ENCODE measurements around the gene DOCK1. TPM values are rescaled to one million over a fixed set of nuclear protein-coding genes. Genes with fewer than 3 reads are reported as not detected.
A peak's percentile ranks its signal among the peaks of the same experiment; 100 is the strongest.

DOCK1 gene
- total and polyA plus RNA-seq, 2 donors, result 33.3 to 132 TPM

- Histone ChIP-seq H3K36me3 (ENCODE audit: insufficient read depth) (peaks cover 5% of the 10 kb centered on the region), H3K27ac (ENCODE audit: low read depth) (no peak overlapping the region), H3K4me1 (ENCODE audit: insufficient read depth) (no peaks in the 10 kb centered on the region), H3K4me3 (ENCODE audit: low read depth, low read length) (no peak overlapping the region)
- WGBS, result 95% methylated on average over 12 of the region's 12 CpGs
- no peak for DNase-seq (ENCODE audit: extremely low spot score)
Observed at GRCh38 chr10:127000598-127000997, 95.4 kb downstream of the DOCK1 start.

DNA sequence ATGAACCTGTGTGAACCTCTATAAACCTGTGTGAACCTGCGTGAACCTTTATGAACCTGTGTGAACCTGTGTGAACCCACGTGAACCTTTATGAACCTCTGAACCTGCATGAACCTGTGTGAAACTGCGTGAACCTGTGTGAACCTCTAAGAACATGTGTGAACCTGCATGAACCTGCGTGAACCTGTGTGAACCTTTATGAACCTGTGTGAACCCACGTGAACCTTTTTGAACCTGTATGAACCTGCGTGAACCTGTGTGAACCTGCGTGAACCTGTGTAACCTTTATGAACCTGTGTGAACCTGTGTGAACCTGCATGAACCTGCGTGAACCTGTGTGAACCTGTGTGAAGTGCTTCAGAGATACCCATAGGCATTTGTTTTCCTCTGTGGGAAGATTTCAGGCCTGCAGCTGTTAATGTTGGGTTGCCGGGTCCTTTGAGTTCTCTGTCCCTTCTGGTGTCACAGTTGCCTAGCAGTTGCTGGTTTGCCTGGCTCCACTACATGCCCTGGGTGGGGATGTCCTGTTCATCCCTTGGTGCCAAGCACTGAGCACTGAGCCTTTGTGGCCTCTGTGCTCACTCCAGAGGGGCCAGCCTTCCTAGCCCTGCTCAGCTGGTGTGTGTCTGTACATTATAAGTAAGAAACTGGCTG is 97.9 kb downstream of the DOCK1 start:
- Histone ChIP-seq H3K4me1 (ENCODE audit: insufficient read depth) (no peaks in the 10 kb centered on the region), H3K36me3 (ENCODE audit: insufficient read depth) (peaks cover 1% of the 10 kb centered on the region), H3K27ac (ENCODE audit: low read depth) (no peak overlapping the region), H3K4me3 (ENCODE audit: low read depth, low read length) (no peak overlapping the region)
- no peak for DNase-seq (ENCODE audit: extremely low spot score)
- WGBS, result 92% methylated on average over 9 of the region's 9 CpGs

DNA sequence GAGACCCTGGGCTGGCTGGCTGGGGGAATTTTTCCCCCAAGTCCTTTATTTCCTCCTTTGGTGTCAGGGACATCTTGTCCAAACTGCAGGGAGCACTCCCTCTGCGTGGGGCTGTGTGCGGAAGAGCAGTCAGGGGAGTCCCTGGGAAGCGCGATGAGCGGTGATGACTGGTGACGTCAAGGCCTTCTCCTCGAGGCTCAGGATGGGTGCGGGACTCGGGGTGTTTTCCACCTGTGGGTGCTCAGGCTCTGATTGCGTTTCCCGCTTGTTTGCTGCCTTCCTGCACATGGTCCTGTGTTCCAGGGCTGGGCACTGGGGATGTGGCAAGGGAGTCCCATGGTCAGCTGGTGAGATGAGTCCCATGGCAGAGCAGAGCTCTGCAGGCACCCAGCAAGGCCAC is 101.2 kb downstream of the DOCK1 start:
- H3K36me3 ChIP-seq (ENCODE audit: insufficient read depth), result no peaks in the 10 kb centered on the region
- no peak overlapping the region for H3K4me3 ChIP-seq (ENCODE audit: low read depth, low read length)
- no peaks in the 10 kb centered on the region for H3K4me1 ChIP-seq (ENCODE audit: insufficient read depth)
- H3K27ac ChIP-seq (ENCODE audit: low read depth), result no peak overlapping the region
- no peak for DNase-seq (ENCODE audit: extremely low spot score)
- 97% methylated on average over 11 of the region's 11 CpGs for WGBS

GRCh38 chr10:127009366-127009765 is 104.1 kb downstream of the DOCK1 start:
- H3K36me3 ChIP-seq (ENCODE audit: insufficient read depth), result no peaks in the 10 kb centered on the region
- no peak overlapping the region for H3K27ac ChIP-seq (ENCODE audit: low read depth)
- DNase-seq (ENCODE audit: extremely low spot score), result no peak
- no peaks in the 10 kb centered on the region for H3K4me1 ChIP-seq (ENCODE audit: insufficient read depth)
- H3K4me3 ChIP-seq (ENCODE audit: low read depth, low read length), result no peak overlapping the region
- WGBS, result 77% methylated on average over 8 of the region's 8 CpGs

DNA sequence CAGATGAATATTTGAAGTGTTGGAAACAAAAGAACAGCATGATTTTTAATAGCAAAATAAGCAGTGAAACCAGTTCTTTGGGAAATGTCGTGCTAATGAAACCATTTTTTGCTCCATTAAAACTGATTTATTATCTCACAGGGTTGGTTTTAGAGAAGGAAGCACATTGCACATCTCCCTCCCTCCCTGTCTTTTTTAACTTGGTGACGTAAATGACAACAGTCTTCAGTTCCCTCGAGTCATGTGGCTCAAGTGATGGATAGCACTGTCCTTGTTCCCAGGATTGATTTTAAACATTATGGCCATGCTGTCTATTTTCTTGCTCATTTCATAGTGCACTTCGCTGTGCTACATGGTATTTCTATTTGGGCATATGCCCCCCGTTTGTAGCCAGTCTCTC is 105.9 kb downstream of the DOCK1 start:
- no peaks in the 10 kb centered on the region for H3K36me3 ChIP-seq (ENCODE audit: insufficient read depth)
- no peaks in the 10 kb centered on the region for H3K4me1 ChIP-seq (ENCODE audit: insufficient read depth)
- 72% methylated on average over 5 of the region's 5 CpGs for WGBS
- DNase-seq (ENCODE audit: extremely low spot score), result no peak
- H3K4me3 ChIP-seq (ENCODE audit: low read depth, low read length), result no peak overlapping the region
- H3K27ac ChIP-seq (ENCODE audit: low read depth), result no peak overlapping the region

GRCh38 chr10:127012071-127012768 is 107.0 kb downstream of the DOCK1 start:
- H3K4me1 ChIP-seq (ENCODE audit: insufficient read depth), result no peaks in the 10 kb centered on the region
- WGBS, result 84% methylated on average over 24 of the region's 24 CpGs
- no peak for DNase-seq (ENCODE audit: extremely low spot score)
- no peak overlapping the region for H3K27ac ChIP-seq (ENCODE audit: low read depth)
- H3K36me3 ChIP-seq (ENCODE audit: insufficient read depth), result no peaks in the 10 kb centered on the region
- no peak overlapping the region for H3K4me3 ChIP-seq (ENCODE audit: low read depth, low read length)

- WGBS, result 55% methylated on average over 10 of the region's 10 CpGs
- no peak overlapping the region for H3K4me3 ChIP-seq (ENCODE audit: low read depth, low read length)
- peak; percentile 26 for DNase-seq (ENCODE audit: extremely low spot score)
- H3K4me1 ChIP-seq (ENCODE audit: insufficient read depth), result no peaks in the 10 kb centered on the region
- H3K27ac ChIP-seq (ENCODE audit: low read depth), result no peak overlapping the region
- no peaks in the 10 kb centered on the region for H3K36me3 ChIP-seq (ENCODE audit: insufficient read depth)
Observed at GRCh38 chr10:127012769-127013152, 107.5 kb downstream of the DOCK1 start.

GRCh38 chr10:127013211-127013656 is 108.0 kb downstream of the DOCK1 start:
- 47% methylated on average over 9 of the region's 9 CpGs for WGBS
- no peaks in the 10 kb centered on the region for H3K36me3 ChIP-seq (ENCODE audit: insufficient read depth)

GRCh38 chr10:127013691-127014473 is 108.7 kb downstream of the DOCK1 start:
- WGBS, result 91% methylated on average over 9 of the region's 9 CpGs
- no peak overlapping the region for H3K27ac ChIP-seq (ENCODE audit: low read depth)
- H3K4me1 ChIP-seq (ENCODE audit: insufficient read depth), result no peaks in the 10 kb centered on the region
- H3K36me3 ChIP-seq (ENCODE audit: insufficient read depth), result no peaks in the 10 kb centered on the region
- H3K4me3 ChIP-seq (ENCODE audit: low read depth, low read length), result no peak overlapping the region
- DNase-seq (ENCODE audit: extremely low spot score), result no peak

More at GRCh38 chr10:127013211-127013656, 108.0 kb downstream of the DOCK1 start:
- no peak for DNase-seq (ENCODE audit: extremely low spot score)
- H3K4me1 ChIP-seq (ENCODE audit: insufficient read depth), result no peaks in the 10 kb centered on the region
- H3K27ac ChIP-seq (ENCODE audit: low read depth), result no peak overlapping the region
- H3K4me3 ChIP-seq (ENCODE audit: low read depth, low read length), result no peak overlapping the region

GRCh38 chr10:127014671-127015070 is 109.4 kb downstream of the DOCK1 start:
- no peak for DNase-seq (ENCODE audit: extremely low spot score)
- H3K4me3 ChIP-seq (ENCODE audit: low read depth, low read length), result no peak overlapping the region
- whole genome bisulfite sequencing, result 85% methylated on average over 4 of the region's 4 CpGs
- no peaks in the 10 kb centered on the region for H3K4me1 ChIP-seq (ENCODE audit: insufficient read depth)
- H3K27ac ChIP-seq (ENCODE audit: low read depth), result no peak overlapping the region
- H3K36me3 ChIP-seq (ENCODE audit: insufficient read depth), result no peaks in the 10 kb centered on the region

GRCh38 chr10:127015373-127015772 is 110.1 kb downstream of the DOCK1 start:
- H3K27ac ChIP-seq (ENCODE audit: low read depth), result no peak overlapping the region

GRCh38 chr10:127016331-127016730 is 111.1 kb downstream of the DOCK1 start:
- Histone ChIP-seq H3K4me3 (ENCODE audit: low read depth, low read length) (no peak overlapping the region), H3K4me1 (ENCODE audit: insufficient read depth) (no peaks in the 10 kb centered on the region), H3K27ac (ENCODE audit: low read depth) (no peak overlapping the region), H3K36me3 (ENCODE audit: insufficient read depth) (no peaks in the 10 kb centered on the region)
- no peak for DNase-seq (ENCODE audit: extremely low spot score)
- 91% methylated on average over 11 of the region's 11 CpGs for WGBS

More at GRCh38 chr10:127015373-127015772, 110.1 kb downstream of the DOCK1 start:
- 97% methylated on average over 12 of the region's 12 CpGs for WGBS
- no peak overlapping the region for H3K4me3 ChIP-seq (ENCODE audit: low read depth, low read length)
- H3K36me3 ChIP-seq (ENCODE audit: insufficient read depth), result no peaks in the 10 kb centered on the region
- DNase-seq (ENCODE audit: extremely low spot score), result no peak
- H3K4me1 ChIP-seq (ENCODE audit: insufficient read depth), result no peaks in the 10 kb centered on the region

- no peaks in the 10 kb centered on the region for H3K36me3 ChIP-seq (ENCODE audit: insufficient read depth)
Observed at GRCh38 chr10:127017541-127018297, 112.5 kb downstream of the DOCK1 start.

More at GRCh38 chr10:127017541-127018297, 112.5 kb downstream of the DOCK1 start:
- no peaks in the 10 kb centered on the region for H3K4me1 ChIP-seq (ENCODE audit: insufficient read depth)
- 87% methylated on average over 20 of the region's 20 CpGs for WGBS
- H3K27ac ChIP-seq (ENCODE audit: low read depth), result no peak overlapping the region
- no peak for DNase-seq (ENCODE audit: extremely low spot score)
- no peak overlapping the region for H3K4me3 ChIP-seq (ENCODE audit: low read depth, low read length)
